Measurements from ENCODE around the gene ESRRG. TPM values are rescaled to one million over a fixed set of nuclear protein-coding genes. Genes with fewer than 3 reads are reported as not detected.

The ESRRG gene
- 1 to 10 TPM in 1 of 2 donors, under 1 TPM in 1; 0.93 to 1.6 TPM for total RNA-seq
- polyA plus RNA-seq (ENCODE audit: insufficient read depth, low read depth, low replicate concordance): 2.2 TPM
- long read RNA-seq, donor 1: 0 reads
- long read RNA-seq, donor 2: 0 reads

- DNase-seq: peak; percentile 59
- TF ChIP-seq POLR2A (IDR thresholded peaks at IDR 0.05): no peak
- TF ChIP-seq CTCF (IDR thresholded peaks at IDR 0.05): no peak
- no peaks in the 10 kb centered on the region for H3K27me3 ChIP-seq
- H3K4me1 ChIP-seq: no peaks in the 10 kb centered on the region
- H3K36me3 ChIP-seq (ENCODE audit: low read depth, missing control alignments): no peaks in the 10 kb centered on the region
- WGBS, 2 donors: 0 to 1% methylated on average over 16 to 17 of the region's 17 CpGs
- no peaks in the 10 kb centered on the region for H3K9me3 ChIP-seq
- no peak within 1 kb of the TSS for H3K27ac ChIP-seq
- intact Hi-C loops (cut with DNase I; ENCODE audit: low total_unique reads): no loop called here
- H3K4me3 ChIP-seq: peak within 1 kb of the TSS in 1 of 2 donors; percentile 24
Measured at GRCh38 chr1:216723274-216723780, at the start of gene ESRRG. ESRRG (minus strand) TSS chr1:216723429; CDS start chr1:216723299, 130 bp downstream.

- 71 to 74% methylated on average over 4 of the region's 4 CpGs for WGBS, 2 donors
- H3K27ac ChIP-seq: no peak overlapping the region
- TF ChIP-seq CTCF (IDR thresholded peaks at IDR 0.05) (no peak), POLR2A (IDR thresholded peaks at IDR 0.05) (no peak)
Measured at GRCh38 chr1:216771922-216772321, 48.7 kb upstream of the ESRRG start.

GRCh38 chr1:216766633-216767327 lies 43.6 kb upstream of the ESRRG start:
- intact Hi-C loops (cut with DNase I; ENCODE audit: low total_unique reads): no loop called here
- H3K4me1 ChIP-seq: no peaks in the 10 kb centered on the region
- H3K27me3 ChIP-seq: no peaks in the 10 kb centered on the region
- H3K36me3 ChIP-seq (ENCODE audit: low read depth, missing control alignments): no peaks in the 10 kb centered on the region
- no peak overlapping the region for H3K4me3 ChIP-seq
- no peak for DNase-seq
- WGBS, 2 donors: 52 to 56% methylated on average over 3 of the region's 3 CpGs
- no peak overlapping the region for H3K27ac ChIP-seq
- TF ChIP-seq POLR2A (IDR thresholded peaks at IDR 0.05): no peak
- H3K9me3 ChIP-seq: no peaks in the 10 kb centered on the region

More at GRCh38 chr1:216771922-216772321, 48.7 kb upstream of the ESRRG start:
- Histone ChIP-seq H3K36me3 (ENCODE audit: low read depth, missing control alignments) (no peaks in the 10 kb centered on the region), H3K4me1 (no peaks in the 10 kb centered on the region), H3K4me3 (no peak overlapping the region), H3K27me3 (no peaks in the 10 kb centered on the region), H3K9me3 (no peaks in the 10 kb centered on the region)
- intact Hi-C loops (cut with DNase I; ENCODE audit: low total_unique reads): no loop called here
- no peak for DNase-seq

GRCh38 chr1:216765346-216766300 lies 42.4 kb upstream of the ESRRG start:
- TF ChIP-seq POLR2A (IDR thresholded peaks at IDR 0.05) (no peak), CTCF (IDR thresholded peaks at IDR 0.05) (no peak)
- H3K27me3 ChIP-seq: no peaks in the 10 kb centered on the region
- no peaks in the 10 kb centered on the region for H3K9me3 ChIP-seq
- WGBS, 2 donors: 26 to 38% methylated on average over 10 of the region's 10 CpGs
- no peaks in the 10 kb centered on the region for H3K4me1 ChIP-seq
- no peak overlapping the region for H3K4me3 ChIP-seq
- DNase-seq: no peak
- H3K27ac ChIP-seq: no peak overlapping the region
- no peaks in the 10 kb centered on the region for H3K36me3 ChIP-seq (ENCODE audit: low read depth, missing control alignments)
- intact Hi-C loops (cut with DNase I; ENCODE audit: low total_unique reads): no loop called here

- 72 to 76% methylated on average over 8 of the region's 8 CpGs for WGBS, 2 donors
- H3K9me3 ChIP-seq: no peaks in the 10 kb centered on the region
- H3K27me3 ChIP-seq: no peaks in the 10 kb centered on the region
- H3K4me1 ChIP-seq: no peaks in the 10 kb centered on the region
- TF ChIP-seq POLR2A (IDR thresholded peaks at IDR 0.05): no peak
- H3K27ac ChIP-seq: no peak overlapping the region
- H3K4me3 ChIP-seq: no peak overlapping the region
- intact Hi-C loops (cut with DNase I; ENCODE audit: low total_unique reads): no loop called here
- no peak for DNase-seq
- no peaks in the 10 kb centered on the region for H3K36me3 ChIP-seq (ENCODE audit: low read depth, missing control alignments)
Measured at GRCh38 chr1:216758161-216758560, 34.9 kb upstream of the ESRRG start.
